Activated gamma-delta T cell treated with Interleukin-2 at 50 U/mL for 16 hours (primary cell): ENCODE measurements around the gene TBC1D1.

Experiments used
- DNase-seq: peaks from one replicate; pipeline ENCODE4 v3.0.0-alpha.2; 2020

Gene TBC1D1

GRCh38 chr4:37928426-37929416, 37.8 kb downstream of the TBC1D1 start:
- DNase-seq = no peak

- no peak for DNase-seq
Measured at GRCh38 chr4:37934096-37934495, 43.2 kb downstream of the TBC1D1 start.

- DNase-seq = no peak
Measured at GRCh38 chr4:37934609-37935008, 43.7 kb downstream of the TBC1D1 start.

- DNase-seq = no peak
Measured at GRCh38 chr4:37935026-37935425, 44.1 kb downstream of the TBC1D1 start.

GRCh38 chr4:37936889-37937498, 46.1 kb downstream of the TBC1D1 start:
- no peak for DNase-seq

GRCh38 chr4:37938208-37938607, 47.3 kb downstream of the TBC1D1 start:
- no peak for DNase-seq

- DNase-seq = no peak
Measured at GRCh38 chr4:37946503-37947179, 55.8 kb downstream of the TBC1D1 start.

- DNase-seq = no peak
Measured at GRCh38 chr4:37948542-37948941, 57.7 kb downstream of the TBC1D1 start.

GRCh38 chr4:37949636-37950426, 58.9 kb downstream of the TBC1D1 start:
- DNase-seq = no peak

GRCh38 chr4:37951461-37952352, 60.8 kb downstream of the TBC1D1 start:
- DNase-seq = no peak

- DNase-seq = no peak
Measured at GRCh38 chr4:37953156-37953555, 62.3 kb downstream of the TBC1D1 start.

GRCh38 chr4:37953620-37954293, 62.9 kb downstream of the TBC1D1 start:
- DNase-seq = no peak

GRCh38 chr4:37956941-37957340, 66.1 kb downstream of the TBC1D1 start:
- no peak for DNase-seq

GRCh38 chr4:37958932-37959331, 68.0 kb downstream of the TBC1D1 start:
- no peak for DNase-seq

- no peak for DNase-seq
Measured at GRCh38 chr4:37960098-37960497, 69.2 kb downstream of the TBC1D1 start, which contains the start of gene PTTG2. TSS of gene PTTG2 (plus strand) at chr4:37960398. CDS start at chr4:37960435, 37 bp downstream.

GRCh38 chr4:37960679-37961450, 70.0 kb downstream of the TBC1D1 start:
- no peak for DNase-seq

- no peak for DNase-seq
Measured at GRCh38 chr4:37964734-37965457, 74.0 kb downstream of the TBC1D1 start.

GRCh38 chr4:37966044-37966443, 75.2 kb downstream of the TBC1D1 start:
- no peak for DNase-seq

- no peak for DNase-seq
Measured at GRCh38 chr4:37967736-37968135, 76.9 kb downstream of the TBC1D1 start.
